Central memory CD8-positive, alpha-beta T cell (primary cell): Measurements from ENCODE around the gene CALB2.

Source experiments
- ATAC-seq: fragments of 150-1000 bp; cut with Tn5 transposase; replicated peaks from 2 replicates; pipeline ENCODE4 v1.10.0; 2022; ENCODE audit warnings: mild to moderate bottlenecking, moderate FRiP score, moderate number of reproducible peaks; ENCODE audit not compliant: poor library complexity, severe bottlenecking; ENCODE audit errors: extremely low read depth
- DNase-seq, 2 donors: peaks; one replicate each; pipeline ENCODE4 v3.0.0; 2021; ENCODE audit warnings: low spot score in 2 of 2
- H3K27ac Mint-ChIP-seq: one replicate; pipeline ENCODE4 v1.8.0; 2022; ENCODE audit warnings: low read depth, mild to moderate bottlenecking, moderate library complexity, mixed read lengths
- H3K27me3 Mint-ChIP-seq: one replicate; pipeline ENCODE4 v1.8.0; 2022; ENCODE audit warnings: mixed read lengths
- H3K36me3 Mint-ChIP-seq: one replicate; pipeline ENCODE4 v1.8.0; 2022; ENCODE audit warnings: mild to moderate bottlenecking, moderate library complexity, mixed read lengths; ENCODE audit not compliant: insufficient read depth
- H3K4me1 Mint-ChIP-seq: one replicate; pipeline ENCODE4 v1.8.0; 2022; ENCODE audit warnings: mixed read lengths
- H3K4me3 Mint-ChIP-seq: one replicate; pipeline ENCODE4 v1.8.0; 2022; ENCODE audit warnings: mild to moderate bottlenecking, moderate library complexity, mixed read lengths
- H3K9me3 Mint-ChIP-seq: one replicate; pipeline ENCODE4 v1.8.0; 2022; ENCODE audit warnings: mixed read lengths

Gene CALB2

DNA sequence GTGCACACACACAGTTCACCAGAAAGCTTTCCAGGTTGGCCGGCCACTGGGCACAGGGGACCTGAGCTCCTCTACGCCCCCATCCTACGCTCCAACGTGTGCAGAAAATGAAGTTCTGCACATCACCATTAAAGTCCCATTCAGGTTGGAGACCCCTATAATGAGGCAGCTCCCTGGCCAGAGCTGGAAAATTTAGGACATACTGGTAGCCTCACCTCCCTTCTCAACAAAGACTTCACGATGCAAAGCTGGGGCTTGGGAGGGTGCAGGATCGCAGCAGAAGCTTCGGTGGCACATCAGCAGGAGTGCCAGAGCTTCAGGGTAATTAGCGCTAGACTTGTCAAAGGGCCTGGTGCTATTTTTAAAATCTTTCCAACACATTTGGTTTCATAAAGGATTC, 15.4 kb upstream of the CALB2 start:
- Mint-ChIP-seq H3K4me1 (no peaks in the 10 kb centered on the region), H3K36me3 (peaks cover 4% of the 10 kb centered on the region), H3K4me3 (no peak overlapping the region), H3K27me3 (peaks cover 63% of the 10 kb centered on the region), H3K27ac (no peak overlapping the region), H3K9me3 (peaks cover 5% of the 10 kb centered on the region)
- ATAC-seq (no peak), DNase-seq (no peak)

GRCh38 chr16:71344315-71344905, 14.1 kb upstream of the CALB2 start:
- DNase-seq: no peak
- peaks cover 5% of the 10 kb centered on the region for H3K9me3 Mint-ChIP-seq
- H3K27ac Mint-ChIP-seq: no peak overlapping the region

DNA sequence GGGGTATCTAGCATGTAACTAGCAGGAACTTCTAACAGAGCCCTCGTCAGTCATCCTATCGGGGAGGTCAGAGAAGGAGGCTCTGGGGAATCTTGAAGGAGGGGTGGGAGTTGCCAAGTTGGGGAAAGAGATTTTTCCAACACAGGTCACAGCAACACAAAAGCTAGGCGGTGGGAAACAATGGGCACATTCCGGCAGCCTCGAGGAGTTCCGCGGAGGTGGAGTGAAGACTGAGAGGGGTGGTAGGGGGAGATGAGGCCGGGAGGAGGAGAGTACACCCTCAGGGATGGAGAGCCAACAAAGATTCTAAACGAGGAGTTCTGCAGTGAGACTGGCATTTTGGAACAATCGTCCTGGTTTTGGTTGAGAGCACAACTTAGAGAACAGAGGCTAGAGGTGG, 13.5 kb upstream of the CALB2 start:
- ATAC-seq: no peak
- no peak for DNase-seq
- Mint-ChIP-seq H3K27me3 (peaks cover 44% of the 10 kb centered on the region), H3K9me3 (peaks cover 5% of the 10 kb centered on the region), H3K4me1 (no peaks in the 10 kb centered on the region), H3K4me3 (no peak overlapping the region), H3K36me3 (peaks cover 4% of the 10 kb centered on the region), H3K27ac (no peak overlapping the region)

More at GRCh38 chr16:71344315-71344905, 14.1 kb upstream of the CALB2 start:
- no peak for ATAC-seq
- Mint-ChIP-seq H3K4me1 (no peaks in the 10 kb centered on the region), H3K27me3 (peaks cover 50% of the 10 kb centered on the region), H3K4me3 (no peak overlapping the region), H3K36me3 (peaks cover 4% of the 10 kb centered on the region)

DNA sequence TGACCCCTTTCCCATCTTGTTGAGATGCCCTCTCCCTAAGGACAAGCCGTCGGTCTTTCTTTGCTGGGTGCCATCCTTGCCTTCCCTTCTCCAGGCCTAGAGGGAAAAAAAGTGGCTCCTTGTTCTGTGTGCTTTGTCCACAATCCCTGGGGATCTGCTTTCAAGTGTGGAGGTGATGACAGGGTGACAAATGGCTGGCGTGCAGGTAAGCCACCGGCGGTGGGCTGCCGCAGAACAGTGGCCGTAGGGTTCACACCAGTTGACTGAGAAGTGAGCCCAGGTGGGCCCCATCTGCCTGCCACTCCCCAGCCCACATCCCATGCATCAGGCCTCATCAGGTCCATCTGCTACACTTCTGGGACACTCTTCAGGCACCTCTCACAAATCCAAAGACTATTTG, 11.4 kb upstream of the CALB2 start:
- H3K4me3 Mint-ChIP-seq: no peak overlapping the region
- H3K27me3 Mint-ChIP-seq: peaks cover 42% of the 10 kb centered on the region
- DNase-seq (no peak), ATAC-seq (no peak)
- no peaks in the 10 kb centered on the region for H3K9me3 Mint-ChIP-seq
- no peaks in the 10 kb centered on the region for H3K4me1 Mint-ChIP-seq
- peaks cover 4% of the 10 kb centered on the region for H3K36me3 Mint-ChIP-seq
- H3K27ac Mint-ChIP-seq: no peak overlapping the region

GRCh38 chr16:71348262-71349085, 10.0 kb upstream of the CALB2 start:
- ATAC-seq: no peak
- H3K27me3 Mint-ChIP-seq: peaks cover 42% of the 10 kb centered on the region
- no peaks in the 10 kb centered on the region for H3K4me1 Mint-ChIP-seq
- H3K27ac Mint-ChIP-seq: no peak overlapping the region
- H3K4me3 Mint-ChIP-seq: no peak overlapping the region
- no peaks in the 10 kb centered on the region for H3K9me3 Mint-ChIP-seq
- no peak for DNase-seq
- peaks cover 4% of the 10 kb centered on the region for H3K36me3 Mint-ChIP-seq

GRCh38 chr16:71350821-71351557, 7.5 kb upstream of the CALB2 start:
- peaks cover 30% of the 10 kb centered on the region for H3K27me3 Mint-ChIP-seq
- no peaks in the 10 kb centered on the region for H3K4me1 Mint-ChIP-seq
- H3K9me3 Mint-ChIP-seq: no peaks in the 10 kb centered on the region
- no peak overlapping the region for H3K27ac Mint-ChIP-seq
- DNase-seq (no peak), ATAC-seq (no peak)
- H3K36me3 Mint-ChIP-seq: peaks cover 2% of the 10 kb centered on the region
- no peak overlapping the region for H3K4me3 Mint-ChIP-seq

DNA sequence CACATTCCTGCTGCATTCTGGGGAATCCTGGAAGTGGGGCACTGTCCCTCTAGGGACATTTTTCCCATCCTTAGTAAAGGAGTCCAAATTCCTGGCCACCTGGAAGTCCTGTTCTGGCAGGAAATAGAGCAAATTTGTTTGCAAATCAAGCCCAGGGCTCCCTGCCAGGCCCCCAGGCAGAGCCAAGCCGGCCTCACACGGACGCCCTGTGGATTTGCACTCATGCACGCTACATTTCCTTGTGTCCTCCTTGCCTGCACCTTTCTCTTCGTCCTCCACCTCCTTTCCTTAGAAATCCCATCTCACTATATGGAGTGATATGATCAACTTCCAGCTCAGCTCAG, 7.0 kb upstream of the CALB2 start:
- ATAC-seq: no peak
- H3K27me3 Mint-ChIP-seq: peaks cover 31% of the 10 kb centered on the region
- no peak for DNase-seq
- no peak overlapping the region for H3K27ac Mint-ChIP-seq
- no peaks in the 10 kb centered on the region for H3K9me3 Mint-ChIP-seq
- H3K4me1 Mint-ChIP-seq: no peaks in the 10 kb centered on the region
- H3K36me3 Mint-ChIP-seq: peaks cover 2% of the 10 kb centered on the region
- H3K4me3 Mint-ChIP-seq: no peak overlapping the region

- ATAC-seq: no peak
- no peak for DNase-seq
- no peaks in the 10 kb centered on the region for H3K9me3 Mint-ChIP-seq
- H3K27me3 Mint-ChIP-seq: peaks cover 31% of the 10 kb centered on the region
- no peaks in the 10 kb centered on the region for H3K4me1 Mint-ChIP-seq
- no peaks in the 10 kb centered on the region for H3K36me3 Mint-ChIP-seq
- H3K27ac Mint-ChIP-seq: no peak overlapping the region
- H3K4me3 Mint-ChIP-seq: no peak overlapping the region
Observed at GRCh38 chr16:71352466-71352865, 6.1 kb upstream of the CALB2 start.

DNA sequence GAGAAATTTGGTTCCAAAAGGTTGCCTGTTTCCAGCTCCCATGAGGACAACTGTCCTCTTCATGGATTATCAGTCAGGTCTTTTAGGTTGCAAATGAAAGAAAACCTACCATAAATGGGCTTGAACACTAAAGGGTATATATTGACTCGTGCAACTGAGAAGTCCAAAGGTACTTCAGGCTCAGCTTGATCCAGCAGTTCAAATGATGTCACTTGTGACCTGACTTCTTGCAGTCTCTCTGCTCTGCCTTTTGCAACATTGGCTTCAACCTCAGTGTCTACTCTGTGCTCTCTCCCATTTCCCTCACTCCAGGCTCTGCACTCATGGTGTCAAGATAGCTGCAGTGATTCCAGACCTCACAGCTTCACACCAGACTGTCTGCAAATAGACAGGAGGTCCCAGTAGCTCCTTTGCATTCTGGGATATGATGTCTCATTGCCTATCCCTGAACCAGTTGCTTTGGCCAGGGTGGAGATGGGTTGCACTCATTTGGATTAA, 5.5 kb upstream of the CALB2 start:
- Mint-ChIP-seq H3K36me3 (no peaks in the 10 kb centered on the region), H3K27me3 (peaks cover 31% of the 10 kb centered on the region), H3K4me1 (peaks cover 3% of the 10 kb centered on the region), H3K4me3 (no peak overlapping the region), H3K9me3 (no peaks in the 10 kb centered on the region), H3K27ac (no peak overlapping the region)
- ATAC-seq (no peak), DNase-seq (no peak)

DNA sequence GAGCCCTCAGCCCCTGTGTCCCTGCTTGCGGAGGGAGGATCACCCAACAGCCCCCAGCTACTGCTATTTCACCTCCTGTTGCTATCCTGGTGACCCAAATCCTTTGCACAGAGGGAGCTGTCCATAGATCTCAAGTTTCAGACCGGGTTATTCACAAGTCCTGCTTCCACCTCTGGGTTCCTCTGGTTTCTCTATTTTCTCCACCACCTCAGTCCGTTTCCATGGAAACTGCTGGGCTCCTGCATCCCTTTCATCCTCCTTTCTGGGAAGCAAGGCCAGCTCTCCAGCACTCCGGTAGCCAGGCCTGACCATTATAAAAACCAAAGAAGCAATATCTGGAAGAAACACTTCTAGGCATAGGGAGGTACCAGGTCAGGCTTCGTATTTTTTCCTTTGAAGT, 4.8 kb upstream of the CALB2 start:
- Mint-ChIP-seq H3K4me3 (no peak overlapping the region), H3K4me1 (peaks cover 6% of the 10 kb centered on the region), H3K9me3 (no peaks in the 10 kb centered on the region), H3K27me3 (peaks cover 31% of the 10 kb centered on the region), H3K27ac (no peak overlapping the region), H3K36me3 (peaks cover 2% of the 10 kb centered on the region)
- no peak for DNase-seq
- no peak for ATAC-seq

GRCh38 chr16:71354156-71354555, 4.4 kb upstream of the CALB2 start:
- Mint-ChIP-seq H3K36me3 (peaks cover 2% of the 10 kb centered on the region), H3K27me3 (peaks cover 31% of the 10 kb centered on the region)
- no peak for ATAC-seq

GRCh38 chr16:71356051-71356740, 2.3 kb upstream of the CALB2 start:
- Mint-ChIP-seq H3K36me3 (peaks cover 2% of the 10 kb centered on the region), H3K4me3 (no peak overlapping the region), H3K27me3 (peaks cover 45% of the 10 kb centered on the region), H3K4me1 (peaks cover 6% of the 10 kb centered on the region), H3K9me3 (no peaks in the 10 kb centered on the region), H3K27ac (no peak overlapping the region)
- ATAC-seq: no peak
- DNase-seq: no peak

More at GRCh38 chr16:71354156-71354555, 4.4 kb upstream of the CALB2 start:
- Mint-ChIP-seq H3K27ac (no peak overlapping the region), H3K4me1 (peaks cover 6% of the 10 kb centered on the region), H3K4me3 (no peak overlapping the region), H3K9me3 (no peaks in the 10 kb centered on the region)
- no peak for DNase-seq
